HEK293 (cell line): ENCODE results near the gene CARD10.

Source experiments
- HOXA7 ChIP-seq: sonication (generic); formaldehyde crosslinking; IDR thresholded peaks from 2 replicates; pipeline ENCODE4 v1.8.1; 2022; ENCODE audit warnings: missing genetic modification reagents, borderline replicate concordance
- HOXD13 ChIP-seq: sonication (generic); formaldehyde crosslinking; IDR thresholded peaks from 2 replicates; pipeline ENCODE4 v1.8.0; 2022; ENCODE audit warnings: missing genetic modification reagents, borderline replicate concordance
- MYNN ChIP-seq: fragments of 450-650 bp; formaldehyde crosslinking; IDR thresholded peaks from 2 replicates; pipeline ENCODE4 v1.5.1; 2016; ENCODE audit warnings: missing biosample characterization, missing genetic modification characterization, borderline replicate concordance
- PRDM2 ChIP-seq: fragments of 450-650 bp; formaldehyde crosslinking; IDR thresholded peaks from 2 replicates; pipeline ENCODE4 v1.5.1; 2016; ENCODE audit warnings: missing biosample characterization, missing genetic modification characterization, borderline replicate concordance
- ZFP3 ChIP-seq: fragments of 450-650 bp; formaldehyde crosslinking; IDR thresholded peaks from 2 replicates; pipeline ENCODE4 v1.5.1; 2016; ENCODE audit warnings: low read depth, missing biosample characterization, missing genetic modification characterization
- ZFP41 ChIP-seq: fragments of 450-650 bp; formaldehyde crosslinking; IDR thresholded peaks from 2 replicates; pipeline ENCODE4 v1.5.1; 2016; ENCODE audit warnings: missing biosample characterization, missing genetic modification characterization, borderline replicate concordance
- ZNF155 ChIP-seq: fragments of 450-650 bp; formaldehyde crosslinking; IDR thresholded peaks from 2 replicates; pipeline ENCODE4 v1.5.1; 2016; ENCODE audit warnings: missing biosample characterization, missing genetic modification characterization
- ZNF184 ChIP-seq: fragments of 450-650 bp; IDR thresholded peaks from 2 replicates; pipeline ENCODE4 v1.5.1; 2018; ENCODE audit warnings: missing biosample characterization, mild to moderate bottlenecking, missing genetic modification characterization
- ZNF248 ChIP-seq: fragments of 450-650 bp; formaldehyde crosslinking; IDR thresholded peaks from 2 replicates; pipeline ENCODE4 v1.5.1; 2017; ENCODE audit warnings: missing biosample characterization, missing genetic modification characterization
- ZNF280C ChIP-seq: fragments of 450-650 bp; formaldehyde crosslinking; IDR thresholded peaks from 2 replicates; pipeline ENCODE4 v1.5.1; 2016; ENCODE audit warnings: missing biosample characterization, missing genetic modification characterization
- ZNF311 ChIP-seq: fragments of 450-650 bp; formaldehyde crosslinking; IDR thresholded peaks from 2 replicates; pipeline ENCODE4 v1.5.1; 2017; ENCODE audit warnings: missing biosample characterization, missing genetic modification characterization, borderline replicate concordance
- ZNF335 ChIP-seq: fragments of 450-650 bp; formaldehyde crosslinking; conservative IDR thresholded peaks from 2 replicates; pipeline ENCODE4 v1.5.1; 2016; ENCODE audit warnings: missing biosample characterization, missing genetic modification characterization
- ZNF354C ChIP-seq: fragments of 450-650 bp; formaldehyde crosslinking; IDR thresholded peaks from 2 replicates; pipeline ENCODE4 v1.5.1; 2016; ENCODE audit warnings: missing biosample characterization, missing genetic modification characterization, low read depth, borderline replicate concordance
- ZNF423 ChIP-seq: fragments of 450-650 bp; formaldehyde crosslinking; IDR thresholded peaks from 2 replicates; pipeline ENCODE4 v1.5.1; 2016; ENCODE audit warnings: missing biosample characterization, missing genetic modification characterization
- ZNF426 ChIP-seq: fragments of 450-650 bp; formaldehyde crosslinking; IDR thresholded peaks from 2 replicates; pipeline ENCODE4 v1.5.1; 2017; ENCODE audit warnings: missing biosample characterization, missing genetic modification characterization, mild to moderate bottlenecking, inconsistent platforms, moderate library complexity
- ZNF433 ChIP-seq: fragments of 450-650 bp; formaldehyde crosslinking; IDR thresholded peaks from 2 replicates; pipeline ENCODE4 v1.5.1; 2016; ENCODE audit warnings: missing biosample characterization, missing genetic modification characterization, low read depth
- ZNF501 ChIP-seq: fragments of 450-650 bp; formaldehyde crosslinking; IDR thresholded peaks from 2 replicates; pipeline ENCODE4 v1.5.1; 2016; ENCODE audit warnings: missing biosample characterization, missing genetic modification characterization
- ZNF600 ChIP-seq: fragments of 450-650 bp; formaldehyde crosslinking; IDR thresholded peaks from 2 replicates; pipeline ENCODE4 v1.5.1; 2016; ENCODE audit warnings: missing biosample characterization, missing genetic modification characterization
- ZNF639 ChIP-seq: fragments of 450-650 bp; formaldehyde crosslinking; IDR thresholded peaks from 2 replicates; pipeline ENCODE4 v1.5.1; 2016; ENCODE audit warnings: missing biosample characterization, missing genetic modification characterization
- ZNF670 ChIP-seq: fragments of 450-650 bp; formaldehyde crosslinking; IDR thresholded peaks from 2 replicates; pipeline ENCODE4 v1.5.1; 2016; ENCODE audit warnings: missing biosample characterization, missing genetic modification characterization, low read depth
- ZNF768 ChIP-seq: fragments of 450-650 bp; formaldehyde crosslinking; IDR thresholded peaks from 2 replicates; pipeline ENCODE4 v1.5.1; 2018; ENCODE audit warnings: missing biosample characterization, mild to moderate bottlenecking, missing genetic modification characterization
- ZNF777 ChIP-seq: fragments of 450-650 bp; formaldehyde crosslinking; IDR thresholded peaks from 2 replicates; pipeline ENCODE4 v1.5.1; 2017; ENCODE audit warnings: missing biosample characterization, missing genetic modification characterization, borderline replicate concordance
- ZSCAN30 ChIP-seq: fragments of 450-650 bp; IDR thresholded peaks from 2 replicates; pipeline ENCODE4 v1.5.1; 2018; ENCODE audit warnings: missing biosample characterization, mild to moderate bottlenecking, missing genetic modification characterization, moderate library complexity
- TF ChIP-seq, protein P1 (sequence below): fragments of 450-650 bp; formaldehyde crosslinking; IDR thresholded peaks from 2 replicates; pipeline ENCODE4 v1.5.1; 2017; ENCODE audit warnings: missing biosample characterization, missing genetic modification characterization
- TF ChIP-seq, protein P2 (sequence below): fragments of 450-650 bp; formaldehyde crosslinking; IDR thresholded peaks from 2 replicates; pipeline ENCODE4 v1.5.1; 2016; ENCODE audit warnings: missing biosample characterization, missing genetic modification characterization

The CARD10 gene

GRCh38 chr22:37561212-37562048, 42.2 kb upstream of the CARD10 start (continued):
- TF ChIP-seq HOXA7 (CRISPR knock-in tag), result no peak
- TF ChIP-seq ZNF280C, result no peak
- no peak for TF ChIP-seq MYNN
- TF ChIP-seq ZNF600 (tag by site-specific recombination), result no peak; the same call in 1 of the 2 replicates
- TF ChIP-seq ZNF639 (tag by site-specific recombination), result no peak; the same call in 1 of the 2 replicates
- TF ChIP-seq ZNF426 (tag by site-specific recombination), result no peak
- no peak for TF ChIP-seq ZNF423 (tag by site-specific recombination)
- no peak for TF ChIP-seq ZNF155 (tag by site-specific recombination)
- no peak for TF ChIP-seq ZNF768
- no peak for TF ChIP-seq PRDM2 (tag by site-specific recombination)
- no peak for TF ChIP-seq ZFP41 (tag by site-specific recombination)
- TF ChIP-seq ZNF670 (tag by site-specific recombination), result no peak
- peak; percentile 90 for TF ChIP-seq ZSCAN30
- no peak; the same call in 1 of the 2 replicates for TF ChIP-seq HOXD13 (CRISPR knock-in tag)
- no peak for TF ChIP-seq ZNF777
- TF ChIP-seq, protein P1, sequence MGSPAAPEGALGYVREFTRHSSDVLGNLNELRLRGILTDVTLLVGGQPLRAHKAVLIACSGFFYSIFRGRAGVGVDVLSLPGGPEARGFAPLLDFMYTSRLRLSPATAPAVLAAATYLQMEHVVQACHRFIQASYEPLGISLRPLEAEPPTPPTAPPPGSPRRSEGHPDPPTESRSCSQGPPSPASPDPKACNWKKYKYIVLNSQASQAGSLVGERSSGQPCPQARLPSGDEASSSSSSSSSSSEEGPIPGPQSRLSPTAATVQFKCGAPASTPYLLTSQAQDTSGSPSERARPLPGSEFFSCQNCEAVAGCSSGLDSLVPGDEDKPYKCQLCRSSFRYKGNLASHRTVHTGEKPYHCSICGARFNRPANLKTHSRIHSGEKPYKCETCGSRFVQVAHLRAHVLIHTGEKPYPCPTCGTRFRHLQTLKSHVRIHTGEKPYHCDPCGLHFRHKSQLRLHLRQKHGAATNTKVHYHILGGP (tag by site-specific recombination), result no peak
- no peak for TF ChIP-seq ZNF311
- peak; percentile 33; the same call in 1 of the 2 replicates for TF ChIP-seq ZNF335 (tag by site-specific recombination)
- 0 out of 2 replicates have a peak, but pooled peaks have one; percentile 19 for TF ChIP-seq ZNF184 (tag by site-specific recombination)
- TF ChIP-seq, protein P2, sequence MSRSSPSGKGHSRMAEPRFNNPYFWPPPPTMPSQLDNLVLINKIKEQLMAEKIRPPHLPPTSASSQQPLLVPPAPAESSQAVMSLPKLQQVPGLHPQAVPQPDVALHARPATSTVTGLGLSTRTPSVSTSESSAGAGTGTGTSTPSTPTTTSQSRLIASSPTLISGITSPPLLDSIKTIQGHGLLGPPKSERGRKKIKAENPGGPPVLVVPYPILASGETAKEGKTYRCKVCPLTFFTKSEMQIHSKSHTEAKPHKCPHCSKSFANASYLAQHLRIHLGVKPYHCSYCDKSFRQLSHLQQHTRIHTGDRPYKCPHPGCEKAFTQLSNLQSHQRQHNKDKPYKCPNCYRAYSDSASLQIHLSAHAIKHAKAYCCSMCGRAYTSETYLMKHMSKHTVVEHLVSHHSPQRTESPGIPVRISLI (tag by site-specific recombination), result no peak
- no peak for TF ChIP-seq ZNF354C
- no peak for TF ChIP-seq ZNF433 (tag by site-specific recombination)
- TF ChIP-seq ZNF248, result no peak
- TF ChIP-seq ZNF501, result 0 out of 2 replicates have a peak, but pooled peaks have one; percentile 31
- no peak for TF ChIP-seq ZFP3 (tag by site-specific recombination)
